NCI-H2107 treated with DMSO at 0.1 percent for 48 hours (cell line): ENCODE measurements around the gene LGR4.
"Not testable (repeated sequence)": the region's sequence is repeated elsewhere in the genome, so short reads cannot be mapped to it uniquely, and the experiment has no call there.

ENCODE experiments used
- DNase-seq: peaks from one replicate; lab custom pipeline; 2025; ENCODE audit not compliant: unreplicated experiment; lab: John Stamatoyannopoulos, UW

LGR4 gene

GRCh38 chr11:27472398-27473016 is at the start of gene LGR4:
Gene LGR4, minus strand, starts transcription at chr11:27472790. Its CDS starts 488 bp downstream, at chr11:27472302.
- DNase-seq = peak; percentile 96

GRCh38 chr11:27520226-27520625 is 47.6 kb upstream of the LGR4 start:
- no peak for DNase-seq

GRCh38 chr11:27518518-27518917 is 45.9 kb upstream of the LGR4 start:
- DNase-seq = no peak

DNA sequence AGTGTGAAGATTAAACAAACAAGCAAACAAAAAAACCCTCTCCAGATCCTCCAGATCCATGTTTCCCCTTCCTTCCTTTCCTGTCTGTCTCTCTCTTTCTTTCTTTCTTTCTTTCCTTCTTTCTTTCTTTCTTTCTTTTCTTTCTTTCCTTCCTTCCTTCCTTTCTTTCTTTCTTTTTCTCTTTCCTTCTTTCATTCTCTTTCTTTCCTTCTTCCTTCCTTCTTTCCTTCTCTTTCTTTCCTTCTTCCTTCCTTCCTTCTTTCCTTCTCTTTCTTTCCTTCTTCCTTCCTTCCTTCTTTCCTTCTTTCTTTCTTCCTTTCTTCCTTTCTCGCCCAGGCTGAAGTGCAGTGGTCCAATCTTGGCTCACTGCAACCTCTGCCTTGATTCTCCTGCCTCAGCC is 44.9 kb upstream of the LGR4 start:
- not testable (repeated sequence) for DNase-seq

GRCh38 chr11:27514558-27514957 is 42.0 kb upstream of the LGR4 start:
- DNase-seq = no peak

DNA sequence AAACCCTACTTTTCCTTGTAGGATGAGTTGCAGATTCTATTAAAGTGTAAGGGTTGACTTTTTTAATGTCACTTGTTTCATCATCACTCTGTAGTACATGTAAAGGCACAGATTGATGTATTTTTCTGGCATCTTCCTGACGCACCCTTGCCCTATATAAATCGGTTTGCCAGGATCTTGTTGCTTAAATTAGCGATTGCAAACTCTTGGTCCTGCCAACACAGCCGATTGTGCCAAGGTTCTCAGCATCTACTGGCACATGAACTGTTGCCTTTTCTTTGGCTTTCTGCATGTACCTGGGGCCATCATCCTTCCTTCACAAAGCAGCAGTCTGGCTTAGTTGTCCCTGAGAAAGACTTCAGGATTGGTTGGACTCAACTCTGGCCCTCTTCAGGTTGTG is 41.5 kb upstream of the LGR4 start:
- no peak for DNase-seq

DNA sequence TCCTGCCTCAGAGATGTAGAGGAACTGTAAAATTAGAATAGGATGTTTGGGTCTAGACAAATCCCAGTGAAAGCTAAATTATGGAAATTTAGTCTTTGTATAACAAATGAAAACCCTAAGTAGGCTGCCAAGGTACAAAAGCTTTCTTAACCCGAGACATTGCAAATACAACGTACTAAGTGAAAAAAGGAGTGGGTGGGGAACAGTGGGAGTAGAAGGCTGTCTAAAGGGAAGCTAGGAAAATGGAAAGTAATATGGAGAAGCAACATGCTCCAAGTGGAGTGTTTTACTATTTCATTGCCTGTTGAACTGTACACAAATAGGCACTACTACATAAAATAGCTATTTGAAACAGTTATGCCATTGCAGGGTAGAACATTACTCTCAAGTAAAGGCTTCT is 40.8 kb upstream of the LGR4 start:
- no peak for DNase-seq

DNA sequence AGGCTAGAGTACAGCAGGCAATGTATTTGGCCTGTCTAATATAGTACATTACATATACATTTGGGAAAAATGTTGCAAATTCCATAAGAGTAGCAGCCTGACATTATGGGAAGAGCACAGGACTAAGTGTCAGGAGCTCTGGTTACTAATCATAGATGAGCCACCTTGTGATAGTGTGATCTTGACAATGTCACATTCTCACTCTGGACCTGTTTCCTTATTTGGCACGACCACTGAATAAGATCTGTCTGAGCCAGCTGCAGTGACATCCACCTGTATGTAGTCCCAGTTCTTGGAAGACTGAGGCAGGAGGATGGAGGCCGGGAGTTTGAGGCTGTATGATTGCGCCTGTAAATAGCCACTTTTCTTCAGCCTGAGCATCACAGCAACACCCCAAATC is 39.6 kb upstream of the LGR4 start:
- no peak for DNase-seq

GRCh38 chr11:27509908-27510307 is 37.3 kb upstream of the LGR4 start:
- DNase-seq = no peak

DNA sequence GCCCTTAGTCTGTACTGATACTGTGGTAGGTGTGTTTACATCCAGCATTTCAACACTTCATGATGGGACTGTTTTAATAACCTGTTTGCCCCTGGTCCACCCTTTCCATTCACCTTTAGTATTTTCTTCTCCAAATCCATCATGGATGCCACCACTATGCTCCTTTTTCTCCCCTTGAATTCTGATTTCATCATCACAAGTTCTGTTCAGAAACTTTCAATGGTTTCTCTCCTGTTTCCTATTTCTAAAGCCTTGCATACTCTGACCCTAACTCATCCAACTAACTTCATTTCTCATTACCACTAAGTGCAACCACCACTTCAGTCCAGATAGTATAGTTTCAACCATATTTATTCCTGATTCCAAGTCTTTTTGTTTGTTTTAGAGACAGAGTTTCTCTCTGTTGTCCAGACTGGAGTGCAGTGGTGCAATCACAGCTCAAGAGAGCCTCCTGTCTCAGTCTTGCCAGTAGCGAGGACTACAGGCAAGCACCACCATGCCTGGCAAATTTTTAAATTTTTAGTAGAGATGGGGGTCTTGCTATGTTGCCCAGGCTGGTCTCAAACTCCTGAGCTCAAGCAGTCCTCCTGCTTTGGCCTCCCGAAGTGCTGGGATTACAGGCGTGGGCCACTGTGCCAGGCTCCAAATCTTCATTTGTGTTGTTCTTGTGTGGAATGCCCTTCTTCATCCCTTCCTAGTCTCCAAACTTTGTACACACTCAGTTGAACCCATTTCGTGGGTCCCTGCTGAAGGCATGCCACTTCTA is 35.1 kb upstream of the LGR4 start:
- no peak for DNase-seq

DNA sequence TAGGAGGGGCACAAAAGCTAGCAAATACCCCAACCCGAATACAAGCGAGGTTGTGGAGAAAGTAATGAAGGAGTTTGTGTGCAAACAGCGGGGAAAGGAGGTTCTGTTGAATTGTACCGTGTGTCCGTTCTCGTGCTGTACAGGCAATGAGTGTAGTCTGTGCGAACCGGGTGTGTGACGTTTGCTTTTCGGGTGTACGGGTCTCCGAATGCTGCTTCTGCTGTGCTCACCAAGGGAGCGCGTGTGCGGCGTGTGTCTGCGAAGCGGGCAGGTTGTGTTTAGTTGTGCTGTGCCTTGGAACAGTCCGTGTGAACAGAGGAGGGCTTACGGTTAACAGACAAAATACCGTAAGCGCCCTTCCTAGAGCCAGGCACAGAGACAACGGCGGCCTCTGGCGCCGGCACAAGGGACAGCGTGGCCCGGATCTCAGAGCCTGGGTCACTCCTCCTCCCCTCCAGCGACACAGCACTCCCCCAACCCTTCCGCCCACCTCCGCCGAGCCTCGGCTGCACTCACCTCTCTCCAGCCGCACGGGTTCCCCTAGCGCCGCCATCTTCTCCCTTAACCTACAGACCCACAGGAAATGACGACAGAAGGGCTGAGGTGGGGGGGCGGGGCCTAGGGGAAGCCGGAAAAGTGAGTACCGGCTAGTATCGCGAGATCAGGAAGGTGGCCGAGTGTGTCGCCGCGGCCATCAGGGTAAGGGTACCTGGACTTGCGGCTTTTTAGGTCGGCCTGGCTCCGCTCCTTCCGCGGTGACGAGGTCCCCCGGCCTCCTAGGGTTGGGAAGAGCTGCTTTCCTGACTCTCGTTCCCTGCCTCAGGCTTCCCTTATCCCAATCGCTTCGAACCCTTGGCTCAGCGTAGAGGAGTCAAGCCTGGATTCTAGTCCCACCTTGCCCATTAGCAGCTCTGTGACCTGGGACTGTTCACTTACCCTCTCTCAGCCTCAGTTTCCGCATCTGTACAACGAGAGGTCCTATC is 33.9 kb upstream of the LGR4 start, which contains the start of gene LIN7C:
Gene LIN7C (minus strand): TSS at position 570 of the 983 bp plus-strand sequence. CDS start 17 bp downstream, at position 553.
- peak; percentile 95 for DNase-seq

GRCh38 chr11:27505781-27506180 is 33.2 kb upstream of the LGR4 start:
- no peak for DNase-seq

GRCh38 chr11:27504205-27504604 is 31.6 kb upstream of the LGR4 start:
- DNase-seq = no peak

GRCh38 chr11:27501100-27501499 is 28.5 kb upstream of the LGR4 start:
- no peak for DNase-seq

DNA sequence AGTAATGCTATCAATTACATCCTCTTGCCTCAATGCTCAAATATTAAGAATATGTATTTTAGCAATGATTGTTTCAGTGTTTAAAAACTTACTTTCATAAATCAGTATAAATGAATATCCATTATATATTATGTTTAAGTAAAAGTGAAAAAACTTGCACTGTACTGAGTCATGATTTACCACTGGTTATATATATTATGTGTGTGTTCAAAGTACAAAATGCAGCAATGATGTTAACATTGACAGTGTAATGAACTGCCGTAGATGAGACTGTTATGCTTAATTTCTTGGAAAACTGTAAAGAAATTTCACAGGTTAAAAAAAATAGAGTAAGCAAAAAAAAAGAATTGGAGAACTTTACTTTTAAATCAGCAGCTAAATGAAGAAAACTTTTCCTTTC is 25.3 kb upstream of the LGR4 start:
- no peak for DNase-seq

DNA sequence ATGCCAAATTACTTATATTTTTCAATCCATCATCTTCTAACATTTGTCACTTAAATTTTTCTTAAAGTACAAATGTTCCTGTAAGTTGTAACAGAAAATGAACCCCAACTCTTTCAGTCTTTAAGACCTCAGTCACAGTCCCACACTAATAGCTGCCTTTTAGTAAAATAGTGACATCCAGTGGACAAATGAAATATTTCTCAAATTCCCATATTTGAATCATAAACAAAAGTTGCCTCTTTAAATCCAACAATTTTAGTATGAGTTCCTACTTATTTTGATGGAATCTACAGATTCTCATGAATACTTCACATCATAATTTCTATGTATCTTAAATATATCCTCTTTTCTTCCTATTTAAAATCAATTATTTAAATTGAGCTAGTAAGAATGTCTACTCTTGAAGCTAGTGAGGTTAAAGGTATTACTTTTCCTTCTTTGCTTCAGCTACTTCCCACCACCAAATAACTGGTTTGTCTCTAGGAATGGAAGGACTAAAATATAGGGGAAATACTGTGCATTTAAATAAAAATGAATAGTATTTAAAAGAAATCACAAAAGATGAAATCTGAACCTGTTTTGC is 24.8 kb upstream of the LGR4 start:
- peak; percentile 47 for DNase-seq

- DNase-seq = no peak
Observed at GRCh38 chr11:27496461-27496860, 23.9 kb upstream of the LGR4 start.

GRCh38 chr11:27495710-27496300 is 23.2 kb upstream of the LGR4 start:
- no peak for DNase-seq

DNA sequence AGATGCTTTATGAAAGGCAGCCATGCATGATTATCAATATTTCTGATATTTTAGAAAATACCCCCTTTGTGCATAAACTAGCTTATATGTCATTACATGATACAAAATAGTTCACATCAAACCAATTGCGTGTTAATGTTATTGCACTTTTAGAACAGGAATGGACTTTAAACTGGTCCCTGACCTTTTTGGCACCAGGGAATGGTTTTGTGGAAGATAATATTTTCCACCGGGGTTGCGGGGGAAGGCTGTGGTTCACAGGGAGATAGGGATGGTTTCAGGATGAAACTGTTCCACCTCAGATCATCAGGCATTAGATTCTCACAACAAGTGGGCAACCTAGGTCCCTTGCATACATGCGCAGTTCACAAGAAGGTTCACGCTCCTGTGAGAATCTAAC is 16.5 kb upstream of the LGR4 start:
- DNase-seq = no peak

DNA sequence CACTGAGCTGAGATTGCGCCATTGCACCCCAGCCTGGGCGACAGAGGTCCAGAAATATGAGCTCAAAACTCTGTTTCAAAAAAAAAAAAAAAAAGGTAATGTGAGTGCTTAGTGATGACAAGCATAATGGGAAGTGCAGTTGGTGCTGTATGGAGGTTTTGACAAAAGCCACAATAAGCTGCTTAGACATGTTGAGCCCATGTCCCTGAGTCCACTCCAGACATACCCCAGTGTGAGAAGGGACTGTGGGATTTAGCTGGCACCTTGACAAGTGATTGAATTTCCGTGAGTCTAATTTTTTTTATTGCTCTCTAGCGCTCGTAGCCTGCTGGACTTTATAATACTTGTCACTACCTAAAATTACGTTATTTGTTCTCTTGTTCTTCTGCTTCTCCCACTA is 15.1 kb upstream of the LGR4 start:
- peak; percentile 14 for DNase-seq
